Right lobe of liver (tissue), 6 donors: Measurements from ENCODE around the gene SRPX. TPM values are rescaled to one million over a fixed set of nuclear protein-coding genes. Genes with fewer than 3 reads are reported as not detected.

Experiments
- ATAC-seq, 4 donors: fragments of 200-7000 bp; cut with Tn5 transposase; one replicate each; pipeline ENCODE4 v1.9.1; 2020; ENCODE audit warnings: mild to moderate bottlenecking in 4 of 4, moderate library complexity in 4 of 4
- DNase-seq, 3 donors: peaks; one replicate each; pipeline ENCODE4 v3.0.0-alpha.2; 2020
- H3K27ac ChIP-seq, 3 donors: fragments of 200-600 bp; one replicate each; pipeline ENCODE4 v1.8.0; 2022
- H3K27me3 ChIP-seq, 2 donors: fragments of 200-600 bp; one replicate each; pipeline ENCODE4 v1.8.0; 2022
- H3K36me3 ChIP-seq, 4 donors: fragments of 200-600 bp; sonication (generic) in 1 of 4; one replicate each; pipeline versions ENCODE4 v1.5.1 to v1.8.0; 2017 to 2022; ENCODE audit warnings: control low read depth in 1 of 4
- H3K4me1 ChIP-seq, 4 donors: fragments of 200-600 bp; sonication (generic) in 1 of 4; one replicate each; pipeline versions ENCODE4 v1.5.1 to v1.8.0; 2017 to 2022; ENCODE audit warnings: control low read depth in 1 of 4
- H3K4me3 ChIP-seq, 3 donors: fragments of 200-600 bp; one replicate each; pipeline ENCODE4 v1.8.0; 2022
- H3K9me3 ChIP-seq, 4 donors: fragments of 200-600 bp; sonication (generic) in 1 of 4; one replicate each; pipeline versions ENCODE4 v1.5.1 to v1.8.0; 2017 to 2022; ENCODE audit warnings: control low read depth in 1 of 4
- POLR2A ChIP-seq: fragments of 450-650 bp; IDR thresholded peaks from one replicate; pipeline ENCODE4 v1.6.1; 2017; ENCODE audit warnings: antibody characterized with exemption, mild to moderate bottlenecking
- WGBS: methylation state at CpG from one replicate; pipeline ENCODE4 v1.1.6; 2018; ENCODE audit warnings: low coverage, low lambda C conversion rate; ENCODE audit not compliant: insufficient coverage; ENCODE audit errors: missing lambda C conversion rate; 5-methylcytosine and 5-hydroxymethylcytosine counted together
- intact Hi-C, 2 donors: fragments of 100-400 bp; cut with DNase I; formaldehyde crosslinking; loops; one replicate each; pipeline versions ENCODE4 v1.11.2 to v1.14.1; 2022
- total RNA-seq, 6 experiments: library from RNA; depleted of rRNA in 2 of 6; stranded (reverse); fragments of >200 nt in 2 of 6; fragmentation: NEBNext Ultra II Directional in 3 of 6; extraction: Animal tissue kit (Norgen Biotek cat#: 25700) in 3 of 6; gene quantifications; one replicate each; pipeline versions ENCODE4 v1.1.0 to v1.2.4, GENCODE V29; 2016 to 2023
- TF ChIP-seq, protein P1 (sequence below), 4 donors: fragments of 200-600 bp in 3 of 4; fragments of 450-650 bp in 1 of 4; IDR thresholded peaks; one replicate each; pipeline versions ENCODE4 v1.5.1 to v1.8.0; 2016 to 2022; ENCODE audit warnings: antibody characterized with exemption in 4 of 4, mild to moderate bottlenecking in 2 of 4
- donor health status: DM: no; HTN: yes; CAD: no.
- donor health status: DM: no; HTN: no; CAD: no.
- donor health status: DM: no; HTN: no; CAD: no.
- donor health status: DM: no; HTN: yes; CAD: no.
- donor health status: DM: no; HTN: yes; CAD: no.

SRPX gene
- total RNA-seq, 6 experiments from 2014 or later = 6.5 to 15.3 (median 10.5) TPM

- DNase-seq (no peak), ATAC-seq (no peak)
- intact Hi-C loops = no loop called here
- Histone ChIP-seq H3K9me3 (no peaks in the 10 kb centered on the region), H3K4me3 (no peak overlapping the region), H3K27ac (no peak overlapping the region), H3K4me1 (no peaks in the 10 kb centered on the region), H3K27me3 (peaks cover 0 to 16% of the 10 kb centered on the region in 2 donors), H3K36me3 (no peaks in the 10 kb centered on the region)
- 79% methylated on average over 7 of the region's 11 CpGs for WGBS
- TF ChIP-seq, protein P1, sequence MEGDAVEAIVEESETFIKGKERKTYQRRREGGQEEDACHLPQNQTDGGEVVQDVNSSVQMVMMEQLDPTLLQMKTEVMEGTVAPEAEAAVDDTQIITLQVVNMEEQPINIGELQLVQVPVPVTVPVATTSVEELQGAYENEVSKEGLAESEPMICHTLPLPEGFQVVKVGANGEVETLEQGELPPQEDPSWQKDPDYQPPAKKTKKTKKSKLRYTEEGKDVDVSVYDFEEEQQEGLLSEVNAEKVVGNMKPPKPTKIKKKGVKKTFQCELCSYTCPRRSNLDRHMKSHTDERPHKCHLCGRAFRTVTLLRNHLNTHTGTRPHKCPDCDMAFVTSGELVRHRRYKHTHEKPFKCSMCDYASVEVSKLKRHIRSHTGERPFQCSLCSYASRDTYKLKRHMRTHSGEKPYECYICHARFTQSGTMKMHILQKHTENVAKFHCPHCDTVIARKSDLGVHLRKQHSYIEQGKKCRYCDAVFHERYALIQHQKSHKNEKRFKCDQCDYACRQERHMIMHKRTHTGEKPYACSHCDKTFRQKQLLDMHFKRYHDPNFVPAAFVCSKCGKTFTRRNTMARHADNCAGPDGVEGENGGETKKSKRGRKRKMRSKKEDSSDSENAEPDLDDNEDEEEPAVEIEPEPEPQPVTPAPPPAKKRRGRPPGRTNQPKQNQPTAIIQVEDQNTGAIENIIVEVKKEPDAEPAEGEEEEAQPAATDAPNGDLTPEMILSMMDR (IDR thresholded peaks at IDR 0.05) = no peak
- TF ChIP-seq POLR2A = no peak
Measured at GRCh38 chrX:38214551-38215531, 5.8 kb downstream of the SRPX start.

- Histone ChIP-seq H3K4me3 (no peak overlapping the region), H3K4me1 (no peaks in the 10 kb centered on the region), H3K27me3 (peaks cover 0 to 9% of the 10 kb centered on the region in 2 donors), H3K36me3 (no peaks in the 10 kb centered on the region), H3K27ac (no peak overlapping the region), H3K9me3 (no peaks in the 10 kb centered on the region)
- WGBS = no CpG with 5 or more reads among the region's 1 CpG
- DNase-seq (no peak), ATAC-seq (no peak)
- TF ChIP-seq POLR2A = no peak
- TF ChIP-seq, protein P1 (IDR thresholded peaks at IDR 0.05) = no peak
- intact Hi-C loops = no loop called here
Measured at GRCh38 chrX:38214044-38214443, 6.6 kb downstream of the SRPX start.

- no peaks in the 10 kb centered on the region for H3K9me3 ChIP-seq
- 45% methylated on average over 4 of the region's 4 CpGs for WGBS
- no peaks in the 10 kb centered on the region for H3K27me3 ChIP-seq
- H3K4me1 ChIP-seq = no peaks in the 10 kb centered on the region
- TF ChIP-seq POLR2A = no peak
- TF ChIP-seq, protein P1 (IDR thresholded peaks at IDR 0.05) = no peak
- H3K27ac ChIP-seq = no peak overlapping the region
- intact Hi-C loops = no loop called here
- no peak overlapping the region for H3K4me3 ChIP-seq
- ATAC-seq (peak; percentile 19 to 79 (median 58)), DNase-seq (no peak)
- H3K36me3 ChIP-seq = no peaks in the 10 kb centered on the region
Measured at GRCh38 chrX:38211891-38212635, 8.6 kb downstream of the SRPX start.

DNA sequence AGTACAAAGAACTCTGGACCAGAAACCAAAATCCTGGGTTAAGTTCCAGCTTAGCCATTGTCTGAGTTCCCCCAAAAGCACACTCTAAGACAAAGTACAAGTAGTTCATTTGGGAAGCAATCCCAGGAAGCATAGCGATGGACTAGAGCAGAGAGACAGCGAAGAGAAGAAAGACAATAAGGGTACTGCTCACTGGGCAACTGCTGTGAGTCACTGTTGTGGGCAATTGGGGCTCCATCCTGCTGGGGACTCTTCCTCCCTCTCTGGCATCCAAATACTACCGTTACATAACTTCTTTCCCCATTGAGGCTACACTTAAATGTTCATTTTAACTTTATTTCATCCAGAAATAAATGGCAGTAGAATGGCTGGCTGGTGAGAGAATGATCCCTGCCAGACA is 14.1 kb downstream of the SRPX start:
- no peak overlapping the region for H3K27ac ChIP-seq
- no peak overlapping the region for H3K4me3 ChIP-seq
- intact Hi-C loops = no loop called here
- H3K36me3 ChIP-seq = no peaks in the 10 kb centered on the region
- 27% methylated on average over 3 of the region's 3 CpGs for WGBS
- H3K27me3 ChIP-seq = no peaks in the 10 kb centered on the region
- no peak for ATAC-seq
- H3K9me3 ChIP-seq = no peaks in the 10 kb centered on the region
- no peaks in the 10 kb centered on the region for H3K4me1 ChIP-seq
- no peak for TF ChIP-seq POLR2A
- TF ChIP-seq, protein P1 (IDR thresholded peaks at IDR 0.05) = no peak
- DNase-seq = no peak
